Stimulated activated naive CD8-positive, alpha-beta T cell treated with anti-CD3 and anti-CD28 coated beads, Interleukin-15, Interleukin-2, amounts not matched to agents 100 ng/mL and 50 ng/mL, for 24 hours (primary cell): ENCODE measurements around the gene ZNF462.

Experiments used
- H3K27ac Mint-ChIP-seq: one replicate; pipeline ENCODE4 v1.8.0; 2021; ENCODE audit warnings: mild to moderate bottlenecking, mixed read lengths
- H3K27me3 Mint-ChIP-seq: one replicate; pipeline ENCODE4 v1.8.0; 2021; ENCODE audit warnings: mixed read lengths
- H3K36me3 Mint-ChIP-seq: one replicate; pipeline ENCODE4 v1.8.0; 2021; ENCODE audit warnings: low read depth, mixed read lengths
- H3K4me1 Mint-ChIP-seq: one replicate; pipeline ENCODE4 v1.8.0; 2021; ENCODE audit warnings: low read depth, mixed read lengths
- H3K4me3 Mint-ChIP-seq: one replicate; pipeline ENCODE4 v1.8.0; 2021; ENCODE audit warnings: mild to moderate bottlenecking, mixed read lengths
- H3K9me3 Mint-ChIP-seq: one replicate; pipeline ENCODE4 v1.8.0; 2021; ENCODE audit warnings: mixed read lengths

ZNF462 gene, protein sequence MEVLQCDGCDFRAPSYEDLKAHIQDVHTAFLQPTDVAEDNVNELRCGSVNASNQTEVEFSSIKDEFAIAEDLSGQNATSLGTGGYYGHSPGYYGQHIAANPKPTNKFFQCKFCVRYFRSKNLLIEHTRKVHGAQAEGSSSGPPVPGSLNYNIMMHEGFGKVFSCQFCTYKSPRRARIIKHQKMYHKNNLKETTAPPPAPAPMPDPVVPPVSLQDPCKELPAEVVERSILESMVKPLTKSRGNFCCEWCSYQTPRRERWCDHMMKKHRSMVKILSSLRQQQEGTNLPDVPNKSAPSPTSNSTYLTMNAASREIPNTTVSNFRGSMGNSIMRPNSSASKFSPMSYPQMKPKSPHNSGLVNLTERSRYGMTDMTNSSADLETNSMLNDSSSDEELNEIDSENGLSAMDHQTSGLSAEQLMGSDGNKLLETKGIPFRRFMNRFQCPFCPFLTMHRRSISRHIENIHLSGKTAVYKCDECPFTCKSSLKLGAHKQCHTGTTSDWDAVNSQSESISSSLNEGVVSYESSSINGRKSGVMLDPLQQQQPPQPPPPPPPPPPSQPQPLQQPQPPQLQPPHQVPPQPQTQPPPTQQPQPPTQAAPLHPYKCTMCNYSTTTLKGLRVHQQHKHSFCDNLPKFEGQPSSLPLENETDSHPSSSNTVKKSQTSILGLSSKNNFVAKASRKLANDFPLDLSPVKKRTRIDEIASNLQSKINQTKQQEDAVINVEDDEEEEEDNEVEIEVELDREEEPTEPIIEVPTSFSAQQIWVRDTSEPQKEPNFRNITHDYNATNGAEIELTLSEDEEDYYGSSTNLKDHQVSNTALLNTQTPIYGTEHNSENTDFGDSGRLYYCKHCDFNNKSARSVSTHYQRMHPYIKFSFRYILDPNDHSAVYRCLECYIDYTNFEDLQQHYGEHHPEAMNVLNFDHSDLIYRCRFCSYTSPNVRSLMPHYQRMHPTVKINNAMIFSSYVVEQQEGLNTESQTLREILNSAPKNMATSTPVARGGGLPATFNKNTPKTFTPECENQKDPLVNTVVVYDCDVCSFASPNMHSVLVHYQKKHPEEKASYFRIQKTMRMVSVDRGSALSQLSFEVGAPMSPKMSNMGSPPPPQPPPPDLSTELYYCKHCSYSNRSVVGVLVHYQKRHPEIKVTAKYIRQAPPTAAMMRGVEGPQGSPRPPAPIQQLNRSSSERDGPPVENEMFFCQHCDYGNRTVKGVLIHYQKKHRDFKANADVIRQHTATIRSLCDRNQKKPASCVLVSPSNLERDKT (N-terminal part only)

DNA sequence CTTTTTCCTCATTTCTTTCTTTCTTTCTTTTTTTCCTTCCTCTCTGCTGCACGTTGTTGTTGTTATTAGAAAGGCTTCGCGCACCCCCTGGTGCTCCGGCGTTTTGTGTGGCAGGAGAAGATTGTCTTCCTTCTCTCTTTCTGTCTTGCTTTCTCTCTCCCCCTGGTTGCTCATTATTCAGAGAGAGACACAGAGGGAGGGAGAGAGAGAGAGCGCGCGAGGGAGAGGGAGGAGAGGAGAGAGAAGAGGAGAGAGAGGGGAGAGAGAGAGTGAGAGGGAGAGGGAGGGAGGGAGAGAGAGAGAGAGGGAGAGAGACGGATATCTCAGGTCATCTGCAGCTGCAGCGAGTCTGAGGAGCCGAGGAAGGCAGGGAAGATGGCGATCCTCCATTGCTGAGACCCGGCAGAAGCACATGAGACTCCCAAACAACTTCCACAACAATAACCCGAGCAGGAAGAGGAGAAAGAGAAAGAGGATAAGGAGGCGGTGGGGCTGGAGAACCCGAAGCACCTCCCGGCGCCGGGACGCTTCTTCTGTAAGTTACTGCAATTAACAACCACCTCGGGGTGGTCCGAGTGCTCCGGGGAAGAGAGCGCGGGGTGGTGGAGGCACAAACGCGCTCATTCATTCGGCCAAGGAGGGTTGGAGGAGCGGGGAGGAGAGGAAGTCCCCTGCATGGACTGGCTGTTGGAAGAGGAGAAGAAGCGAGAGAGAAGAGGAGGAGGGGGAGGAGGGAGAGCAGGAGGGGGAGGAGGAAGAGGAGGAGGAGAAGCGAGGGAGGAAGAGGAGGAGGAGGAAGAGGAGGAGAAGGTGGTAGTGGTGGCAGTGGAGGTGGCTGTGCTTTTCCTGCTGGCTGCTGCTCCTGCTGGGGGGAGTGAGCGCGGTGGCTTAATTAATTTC, at the start of gene ZNF462:
Gene ZNF462, plus strand, starts transcription at position 346 of the 900 bp plus-strand sequence. CDS start 60,218 bp downstream, outside the sequence.
- H3K9me3 Mint-ChIP-seq: no peaks in the 10 kb centered on the region
- H3K36me3 Mint-ChIP-seq: no peaks in the 10 kb centered on the region
- no peak within 1 kb of the TSS for H3K27ac Mint-ChIP-seq
- peaks cover 39% of the 10 kb centered on the region for H3K4me1 Mint-ChIP-seq
- peak within 1 kb of the TSS; percentile 84 for H3K4me3 Mint-ChIP-seq
- H3K27me3 Mint-ChIP-seq: peaks cover 82% of the 10 kb centered on the region

DNA sequence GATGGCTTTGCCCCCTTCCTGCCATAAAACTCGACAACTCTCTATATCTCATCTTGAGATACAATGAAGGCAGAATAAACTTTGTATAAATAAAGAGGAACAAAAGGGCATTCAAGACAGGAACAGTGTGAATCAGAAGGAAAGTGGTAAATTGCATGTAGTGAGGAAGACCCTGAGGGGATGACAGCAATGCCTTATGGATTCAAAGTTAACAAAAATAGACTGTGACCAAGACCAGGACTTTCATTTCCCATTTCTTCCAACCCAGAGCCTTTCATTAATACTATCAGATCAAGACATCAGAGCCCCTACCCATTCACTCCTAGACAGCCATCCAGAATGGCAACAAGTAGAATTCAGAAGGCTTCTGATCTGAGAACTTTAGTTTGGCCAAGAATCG, 46.4 kb upstream of the ZNF462 start:
- H3K4me3 Mint-ChIP-seq: no peak overlapping the region
- H3K27me3 Mint-ChIP-seq: peaks cover 3% of the 10 kb centered on the region
- no peak overlapping the region for H3K27ac Mint-ChIP-seq
- no peaks in the 10 kb centered on the region for H3K36me3 Mint-ChIP-seq
- no peaks in the 10 kb centered on the region for H3K4me1 Mint-ChIP-seq
- H3K9me3 Mint-ChIP-seq: peaks cover 12% of the 10 kb centered on the region

DNA sequence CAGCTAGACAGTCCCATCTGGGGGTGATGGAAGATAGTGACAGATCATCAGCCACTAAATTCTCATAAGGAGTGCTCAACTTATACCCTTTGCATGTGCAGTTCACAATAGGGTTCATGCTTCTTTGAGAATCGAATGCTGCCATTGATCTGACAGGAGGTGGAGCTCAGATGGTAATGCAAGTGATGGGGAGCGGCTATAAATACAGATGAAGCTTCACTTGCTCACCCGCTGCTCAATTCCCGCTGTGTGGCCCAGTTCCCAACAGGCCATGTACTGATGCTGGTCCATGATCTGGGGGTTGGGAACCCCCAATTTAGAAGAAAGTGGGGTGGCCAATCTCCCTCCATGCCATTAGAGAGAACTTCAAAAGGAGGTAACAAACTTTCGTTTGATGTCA, 44.9 kb upstream of the ZNF462 start:
- Mint-ChIP-seq H3K27me3 (peaks cover 3% of the 10 kb centered on the region), H3K4me3 (no peak overlapping the region), H3K9me3 (peaks cover 8% of the 10 kb centered on the region), H3K36me3 (no peaks in the 10 kb centered on the region), H3K4me1 (no peaks in the 10 kb centered on the region), H3K27ac (no peak overlapping the region)

DNA sequence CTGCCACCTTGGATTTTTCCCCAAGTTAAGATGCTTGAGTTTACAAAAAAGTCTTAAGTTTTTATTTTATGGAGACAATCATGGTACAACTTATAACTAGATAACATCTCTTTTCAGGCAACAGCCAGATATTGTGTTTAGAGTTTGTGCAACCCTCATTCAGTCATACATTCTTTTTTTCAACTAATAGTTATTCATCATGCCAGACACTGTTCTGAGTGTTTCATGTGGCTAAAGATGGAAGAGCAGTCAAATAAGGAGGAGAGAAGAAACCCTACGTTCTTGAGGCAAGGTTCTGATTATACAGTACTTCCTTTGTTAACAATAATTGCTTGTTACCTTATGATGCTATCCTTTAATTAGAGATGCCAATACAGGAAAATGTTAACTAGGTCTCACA, 42.1 kb upstream of the ZNF462 start:
- no peaks in the 10 kb centered on the region for H3K4me1 Mint-ChIP-seq
- H3K36me3 Mint-ChIP-seq: no peaks in the 10 kb centered on the region
- H3K27ac Mint-ChIP-seq: no peak overlapping the region
- H3K27me3 Mint-ChIP-seq: peaks cover 3% of the 10 kb centered on the region
- H3K4me3 Mint-ChIP-seq: no peak overlapping the region
- peaks cover 5% of the 10 kb centered on the region for H3K9me3 Mint-ChIP-seq

DNA sequence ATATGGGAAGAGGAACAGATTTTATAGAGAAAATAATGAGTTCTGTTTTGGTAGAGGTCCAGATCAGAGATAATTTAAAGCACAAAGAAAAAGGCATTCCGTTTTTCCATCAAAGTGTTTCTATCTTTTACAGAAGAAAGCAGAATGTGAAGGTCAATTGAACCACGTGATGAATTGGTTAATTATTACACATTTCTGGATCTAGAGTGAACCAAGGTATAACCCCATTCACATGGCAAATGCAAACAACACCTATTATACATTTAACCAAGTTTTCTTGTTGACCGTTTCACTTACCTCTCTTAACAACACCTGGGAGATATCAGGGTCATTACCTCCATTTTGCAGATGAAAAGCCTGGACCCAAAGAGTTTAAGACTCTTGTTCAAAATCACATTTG, 34.9 kb upstream of the ZNF462 start:
- H3K4me3 Mint-ChIP-seq: no peak overlapping the region
- H3K36me3 Mint-ChIP-seq: no peaks in the 10 kb centered on the region
- no peaks in the 10 kb centered on the region for H3K4me1 Mint-ChIP-seq
- H3K9me3 Mint-ChIP-seq: no peaks in the 10 kb centered on the region
- H3K27me3 Mint-ChIP-seq: no peaks in the 10 kb centered on the region
- no peak overlapping the region for H3K27ac Mint-ChIP-seq

DNA sequence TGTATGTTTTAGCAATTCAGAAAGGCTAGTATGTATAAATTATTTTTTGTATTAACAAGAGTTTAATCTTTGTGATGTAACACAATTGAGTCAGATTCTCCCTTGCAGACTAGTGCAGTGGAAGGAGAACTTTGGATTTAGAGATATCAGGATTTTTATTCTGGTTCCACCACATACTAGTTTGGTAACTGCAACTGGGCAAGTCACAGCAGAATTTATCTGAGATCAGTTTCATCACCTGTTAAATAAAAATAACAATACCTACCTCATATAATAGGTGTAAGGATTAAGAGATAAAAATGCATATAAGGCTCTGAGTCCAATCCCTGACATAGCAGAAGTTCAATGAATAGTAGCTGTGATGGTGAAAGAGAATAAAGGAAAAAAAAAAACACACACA, 34.0 kb upstream of the ZNF462 start:
- no peaks in the 10 kb centered on the region for H3K4me1 Mint-ChIP-seq
- no peaks in the 10 kb centered on the region for H3K27me3 Mint-ChIP-seq
- no peaks in the 10 kb centered on the region for H3K36me3 Mint-ChIP-seq
- no peak overlapping the region for H3K27ac Mint-ChIP-seq
- H3K9me3 Mint-ChIP-seq: no peaks in the 10 kb centered on the region
- no peak overlapping the region for H3K4me3 Mint-ChIP-seq

DNA sequence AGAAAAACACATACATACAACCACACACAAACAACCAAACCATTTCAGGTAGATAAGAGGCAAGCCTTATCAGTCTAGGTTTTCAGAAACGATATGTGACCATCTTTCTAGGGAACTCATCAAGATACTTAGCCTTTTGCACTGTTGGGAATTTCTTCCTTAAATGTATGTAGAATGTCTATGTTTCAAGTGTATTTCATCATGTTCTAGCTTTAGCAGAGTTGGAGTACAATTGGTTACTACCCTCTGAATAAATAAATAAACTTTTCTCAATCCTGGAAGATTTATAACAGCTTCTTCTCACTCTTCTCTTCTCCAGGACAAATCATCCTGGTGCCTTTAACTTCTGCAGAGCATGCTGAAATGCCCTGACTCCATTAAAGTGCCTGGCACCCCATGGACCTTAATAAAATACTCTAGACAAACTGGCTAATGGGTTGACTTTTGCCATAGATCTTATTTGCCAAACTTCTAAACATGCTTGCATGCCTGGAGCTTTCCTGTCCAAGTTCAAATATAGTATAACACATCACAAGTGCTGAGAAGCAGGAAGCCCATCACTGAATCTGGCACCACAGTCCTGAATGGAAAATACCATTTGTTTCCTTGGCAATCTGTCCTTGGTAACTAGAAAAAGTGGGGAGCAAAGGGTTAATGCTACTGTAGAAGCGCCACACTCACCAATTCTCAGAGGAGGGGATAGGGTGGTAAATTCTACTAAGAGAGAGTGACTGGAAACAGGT, 33.1 kb upstream of the ZNF462 start:
- Mint-ChIP-seq H3K27me3 (no peaks in the 10 kb centered on the region), H3K36me3 (no peaks in the 10 kb centered on the region), H3K9me3 (peaks cover under 1% of the 10 kb centered on the region), H3K4me1 (no peaks in the 10 kb centered on the region), H3K4me3 (no peak overlapping the region), H3K27ac (no peak overlapping the region)

DNA sequence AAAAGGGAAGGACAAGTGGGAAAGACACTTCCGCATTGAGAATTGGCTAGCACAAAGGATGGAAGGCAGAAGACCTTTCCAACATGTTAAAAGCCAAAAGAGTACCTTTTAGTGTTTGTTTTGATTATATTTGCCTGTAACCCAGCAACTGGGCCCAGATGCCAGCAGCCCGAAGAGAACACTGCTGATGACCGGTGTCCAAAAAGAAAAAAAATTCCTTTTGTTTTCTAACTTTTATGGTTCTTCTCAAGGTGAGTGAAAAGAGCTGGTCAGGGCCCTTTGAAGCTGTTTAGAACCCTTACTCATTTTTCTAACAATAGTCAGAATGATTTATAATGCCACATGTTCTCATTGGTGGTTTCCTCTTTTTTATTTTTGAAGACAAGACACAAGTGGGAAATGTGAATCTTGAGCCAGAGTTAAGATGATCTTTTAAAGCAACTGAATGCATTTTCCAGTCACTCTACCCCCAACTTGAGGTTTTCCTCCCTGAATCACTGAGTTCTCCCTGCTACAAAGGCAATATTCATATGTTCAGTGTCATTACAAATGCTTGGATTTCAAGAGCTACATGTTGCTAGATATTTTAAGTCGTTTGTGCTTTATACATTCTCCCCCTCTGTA, 32.3 kb upstream of the ZNF462 start:
- Mint-ChIP-seq H3K27ac (no peak overlapping the region), H3K9me3 (peaks cover 3% of the 10 kb centered on the region), H3K4me1 (no peaks in the 10 kb centered on the region), H3K36me3 (no peaks in the 10 kb centered on the region), H3K4me3 (no peak overlapping the region), H3K27me3 (no peaks in the 10 kb centered on the region)

DNA sequence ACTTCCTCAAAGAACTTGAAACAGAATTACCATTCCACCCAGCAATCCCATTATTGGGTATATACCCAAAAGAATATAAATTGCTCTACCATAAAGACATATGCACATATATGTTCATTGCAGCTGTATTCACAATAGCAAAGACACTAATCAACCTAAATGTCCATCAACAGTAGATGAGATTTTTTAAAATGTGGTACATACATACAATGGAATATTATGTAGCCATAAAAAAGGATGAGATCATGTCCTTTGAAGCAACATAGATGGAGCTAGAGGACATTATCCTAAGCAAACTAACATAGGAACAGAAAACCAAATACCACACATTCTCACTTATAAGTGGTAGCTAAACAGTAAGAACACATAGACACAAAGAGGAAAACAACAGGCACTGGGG, 28.1 kb upstream of the ZNF462 start:
- H3K4me1 Mint-ChIP-seq: no peaks in the 10 kb centered on the region
- no peak overlapping the region for H3K27ac Mint-ChIP-seq
- H3K27me3 Mint-ChIP-seq: no peaks in the 10 kb centered on the region

DNA sequence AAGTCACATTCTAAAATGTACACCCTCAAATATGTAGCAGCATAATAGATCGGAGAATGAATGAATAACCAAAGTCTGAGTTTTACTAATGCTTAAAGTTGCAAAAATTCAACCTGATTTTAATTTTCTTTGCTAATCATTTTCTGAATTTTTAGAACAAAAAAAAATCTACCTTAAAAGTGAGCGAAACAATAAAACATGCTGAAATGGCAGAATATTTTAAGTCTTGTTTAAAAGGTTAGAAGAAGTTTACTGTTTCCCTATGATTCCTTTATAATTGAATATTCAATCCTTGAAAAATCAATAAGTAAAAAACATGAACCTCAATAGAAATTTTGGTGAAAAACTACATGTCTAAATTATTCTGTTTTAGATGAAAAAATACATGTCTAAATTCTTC, 27.1 kb upstream of the ZNF462 start:
- Mint-ChIP-seq H3K9me3 (peaks cover 10% of the 10 kb centered on the region), H3K4me1 (no peaks in the 10 kb centered on the region), H3K27me3 (no peaks in the 10 kb centered on the region), H3K36me3 (no peaks in the 10 kb centered on the region), H3K27ac (no peak overlapping the region), H3K4me3 (no peak overlapping the region)

More for the DNA sequence above, 28.1 kb upstream of the ZNF462 start:
- Mint-ChIP-seq H3K36me3 (no peaks in the 10 kb centered on the region), H3K9me3 (peaks cover 10% of the 10 kb centered on the region), H3K4me3 (no peak overlapping the region)

DNA sequence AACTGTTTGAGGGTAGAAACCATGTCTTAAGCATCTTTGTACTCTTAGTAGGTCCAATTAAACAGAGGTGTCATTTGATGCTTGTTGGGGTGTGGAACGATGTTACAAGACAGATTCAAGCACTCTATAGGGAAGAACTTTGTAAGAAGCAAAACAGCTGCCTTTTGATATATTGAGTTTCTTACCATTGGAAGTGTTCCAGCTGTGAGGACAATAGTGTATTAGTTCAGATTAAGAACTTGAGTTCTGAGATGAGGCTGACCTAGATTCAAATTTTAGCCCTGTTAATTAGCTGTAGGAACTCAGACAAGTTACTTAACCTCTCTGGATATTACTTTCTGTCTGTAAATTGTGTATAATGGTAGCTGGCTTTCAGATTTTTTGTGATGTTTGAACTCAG, 19.6 kb upstream of the ZNF462 start:
- Mint-ChIP-seq H3K4me1 (no peaks in the 10 kb centered on the region), H3K4me3 (no peak overlapping the region), H3K36me3 (no peaks in the 10 kb centered on the region), H3K27me3 (no peaks in the 10 kb centered on the region), H3K27ac (no peak overlapping the region), H3K9me3 (peaks cover 7% of the 10 kb centered on the region)

DNA sequence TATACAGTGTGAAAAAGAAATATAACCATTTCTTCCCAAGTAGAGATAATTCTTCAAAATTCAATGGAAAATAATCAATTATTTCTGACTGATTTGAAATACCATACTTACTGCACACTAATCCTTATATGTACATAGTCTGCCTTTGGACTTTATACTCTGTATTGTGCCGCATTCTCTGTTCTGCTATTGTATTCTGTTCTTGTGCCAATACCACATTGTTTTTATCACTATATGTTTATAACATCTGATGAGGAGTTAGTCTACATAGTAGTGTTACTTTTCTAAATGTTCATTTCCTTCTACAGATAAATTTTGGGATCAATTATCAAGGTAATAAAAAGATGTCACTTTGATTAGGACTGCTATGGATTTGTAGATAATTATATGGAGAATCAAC, 16.7 kb upstream of the ZNF462 start:
- Mint-ChIP-seq H3K27me3 (peaks cover 3% of the 10 kb centered on the region), H3K9me3 (no peaks in the 10 kb centered on the region), H3K4me3 (no peak overlapping the region), H3K4me1 (no peaks in the 10 kb centered on the region), H3K36me3 (no peaks in the 10 kb centered on the region), H3K27ac (no peak overlapping the region)

DNA sequence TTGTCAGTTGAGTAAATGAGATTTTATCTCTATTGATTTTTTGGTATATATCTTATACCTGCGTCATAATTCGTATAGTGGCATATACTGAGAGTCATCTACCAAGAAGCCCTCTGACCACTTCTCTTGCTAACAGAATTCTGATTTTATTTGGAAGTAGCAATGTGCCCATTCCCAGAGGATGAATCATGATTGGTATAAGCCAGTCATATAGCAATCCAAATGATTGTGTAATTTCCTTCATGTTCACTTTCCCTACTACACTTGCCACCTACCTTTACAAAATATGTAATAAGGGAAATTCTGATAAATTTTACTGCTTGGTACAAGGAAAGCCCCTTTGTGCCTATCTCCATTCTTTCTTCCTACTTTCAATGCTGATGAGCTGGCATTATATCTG, 16.1 kb upstream of the ZNF462 start:
- H3K4me1 Mint-ChIP-seq: no peaks in the 10 kb centered on the region
- H3K36me3 Mint-ChIP-seq: no peaks in the 10 kb centered on the region
- H3K4me3 Mint-ChIP-seq: no peak overlapping the region
- H3K9me3 Mint-ChIP-seq: no peaks in the 10 kb centered on the region
- H3K27me3 Mint-ChIP-seq: peaks cover 3% of the 10 kb centered on the region
- H3K27ac Mint-ChIP-seq: no peak overlapping the region
